ENCODE results near the gene ZCCHC4.

DNA sequence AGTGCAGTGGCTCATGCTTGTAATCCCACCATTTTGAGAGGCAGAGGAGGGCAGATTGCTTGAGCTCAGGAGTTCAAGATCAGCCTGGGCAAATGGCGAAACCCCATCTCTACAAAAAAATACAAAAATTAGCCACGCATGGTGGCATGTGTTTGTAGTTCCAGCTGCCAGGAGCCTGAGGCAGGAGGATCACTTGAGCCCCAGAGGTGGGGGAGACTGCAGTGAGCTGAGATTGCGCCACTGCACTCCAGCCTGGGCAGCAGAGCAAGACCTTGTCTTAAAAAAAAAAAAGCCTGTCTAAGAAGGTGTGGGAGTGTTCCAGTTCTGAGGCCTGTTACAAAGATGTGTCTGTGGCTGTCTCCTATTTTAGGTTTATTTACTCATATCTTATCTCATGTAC, 40.7 kb upstream of the ZCCHC4 start:
- TF ChIP-seq GATA2 (IDR thresholded peaks at IDR 0.05; ENCODE audit: low read depth, low read length) (no peak), GATA3 (IDR thresholded peaks at IDR 0.05; ENCODE audit: low read depth, low read length) (no peak)
